Upper lobe of left lung (tissue), 6 donors: ENCODE data around the gene P2RX3. TPM values are rescaled to one million over a fixed set of nuclear protein-coding genes. Genes with fewer than 3 reads are reported as not detected.

Experiments
- ATAC-seq, 2 donors: fragments of 200-7000 bp; cut with Tn5 transposase; one replicate each; pipeline ENCODE4 v1.9.1; 2022; ENCODE audit warnings: mild to moderate bottlenecking in 2 of 2, moderate library complexity in 2 of 2; ENCODE audit not compliant: low FRiP score in 2 of 2
- DNase-seq, 2 donors: peaks; one replicate each; pipeline ENCODE4 v3.0.0-alpha.2; 2019 to 2020
- H3K27ac ChIP-seq, 4 donors: fragments of 200-600 bp; sonication (generic); one replicate each; pipeline ENCODE4 v1.5.1; 2016 to 2019
- H3K27me3 ChIP-seq, 4 donors: fragments of 200-600 bp; sonication (generic); one replicate each; pipeline ENCODE4 v1.5.1; 2017 to 2019
- H3K36me3 ChIP-seq, 4 donors: fragments of 200-600 bp; sonication (generic); one replicate each; pipeline ENCODE4 v1.5.1; 2016 to 2019
- H3K4me1 ChIP-seq, 4 donors: fragments of 200-600 bp; sonication (generic); one replicate each; pipeline ENCODE4 v1.5.1; 2018 to 2019
- H3K4me3 ChIP-seq, 4 donors: fragments of 200-600 bp; sonication (generic); one replicate each; pipeline ENCODE4 v1.5.1; 2017 to 2019; ENCODE audit warnings: mild to moderate bottlenecking in 2 of 4, moderate library complexity in 1 of 4
- H3K9me3 ChIP-seq, 4 donors: fragments of 200-600 bp; sonication (generic); one replicate each; pipeline ENCODE4 v1.5.1; 2018 to 2019
- EP300 ChIP-seq, 4 donors: sonication (generic); formaldehyde crosslinking; IDR thresholded peaks; one replicate each; pipeline ENCODE4 v1.5.1; 2017; ENCODE audit warnings: antibody characterized with exemption in 4 of 4, control low read depth in 2 of 4
- POLR2A ChIP-seq, 4 donors: fragments of 450-650 bp; IDR thresholded peaks; one replicate each; pipeline ENCODE4 v1.5.1; 2016 to 2017; ENCODE audit warnings: antibody characterized with exemption in 4 of 4, mild to moderate bottlenecking in 2 of 4
- POLR2AphosphoS5 ChIP-seq, 2 donors: sonication (generic); formaldehyde crosslinking; IDR thresholded peaks; one replicate each; pipeline ENCODE4 v1.5.1; 2017; ENCODE audit warnings: antibody characterized with exemption in 2 of 2
- WGBS, 2 donors: methylation state at CpG; one replicate each; pipeline ENCODE4 v1.1.5; 2017 to 2018; 5-methylcytosine and 5-hydroxymethylcytosine counted together
- total RNA-seq, 6 donors: library from RNA; depleted of rRNA in 4 of 6; stranded (reverse); fragments of >200 nt in 4 of 6; gene quantifications; one replicate each; pipeline versions ENCODE4 v1.1.0 to v1.2.1, GENCODE V29; 2016 to 2021
- TF ChIP-seq, protein P1 (sequence below), 6 experiments: fragments of 450-650 bp in 4 of 6; fragments of 200-600 bp in 2 of 6; sonication (generic) in 2 of 6; IDR thresholded peaks; one replicate each; pipeline ENCODE4 v1.5.1; 2016 to 2019; ENCODE audit warnings: antibody characterized with exemption in 6 of 6
- donor health status: DM: no; HTN: no; CAD: no; lungs with moderate emphysema.
- donor health status: DM: no; HTN: yes; CAD: no; lungs with severe emphysema.

The P2RX3 gene
- total RNA-seq, 6 donors from 2014 or later = not detected

DNA sequence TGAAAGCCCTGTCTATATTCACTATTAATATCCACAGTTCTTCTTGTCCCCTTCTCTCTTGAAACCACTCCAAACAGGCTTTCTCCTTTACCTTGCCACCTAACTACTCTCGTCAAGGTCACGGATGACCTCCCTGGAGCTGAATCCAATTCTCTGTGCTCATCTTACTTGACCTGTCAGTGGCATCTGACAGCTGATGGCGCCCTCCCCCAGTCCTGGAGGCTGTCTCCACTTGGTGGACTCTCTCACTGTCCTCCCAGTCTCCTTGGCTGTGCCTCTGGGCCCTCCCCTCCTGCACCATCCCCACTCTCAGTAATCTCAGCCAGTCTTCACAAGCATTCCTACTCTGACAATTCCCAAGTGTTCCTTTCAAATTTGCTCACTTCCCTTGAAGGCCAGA is 22.1 kb upstream of the P2RX3 start:
- H3K36me3 ChIP-seq = peaks cover 26 to 84% (median 66%) of the 10 kb centered on the region in 4 donors

DNA sequence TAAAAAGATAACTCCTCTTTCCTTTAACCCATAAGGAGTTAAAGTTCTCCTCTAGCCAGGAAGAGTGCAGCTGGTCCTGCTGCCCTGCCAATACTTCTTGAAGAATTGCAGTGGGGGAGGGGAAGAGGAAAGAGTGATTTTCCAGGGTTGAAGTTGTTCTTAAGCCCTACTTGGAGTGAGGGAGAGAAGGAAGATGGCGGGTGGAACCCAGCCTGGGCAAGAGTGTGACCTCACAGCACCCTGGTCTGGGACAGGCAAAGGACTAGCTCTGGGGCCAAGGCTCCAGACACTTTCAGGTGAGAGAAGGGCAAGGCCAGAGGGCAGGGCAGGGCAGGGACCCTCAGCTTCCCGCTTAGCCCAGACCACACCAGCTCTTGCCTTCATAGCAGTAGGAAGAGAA is 20.0 kb upstream of the P2RX3 start:
- 29 to 41% methylated on average over 1 to 2 of the region's 2 CpGs for WGBS, 2 donors
- Histone ChIP-seq H3K4me3 (peak overlapping the region in 1 of 4 donors; percentile 17), H3K27me3 (no peaks in the 10 kb centered on the region), H3K4me1 (peaks cover 69 to 75% (median 72%) of the 10 kb centered on the region in 4 donors), H3K27ac (peak overlapping the region; percentile 11 to 70 (median 56)), H3K36me3 (peaks cover 21 to 73% (median 54%) of the 10 kb centered on the region in 4 donors), H3K9me3 (no peaks in the 10 kb centered on the region)
- DNase-seq = peak in 1 of 2 donors; percentile 65
- no peak for TF ChIP-seq POLR2A (IDR thresholded peaks at IDR 0.05)
- peak in 1 of 4 donors; percentile 5 for TF ChIP-seq EP300 (IDR thresholded peaks at IDR 0.05)
- TF ChIP-seq, protein P1, sequence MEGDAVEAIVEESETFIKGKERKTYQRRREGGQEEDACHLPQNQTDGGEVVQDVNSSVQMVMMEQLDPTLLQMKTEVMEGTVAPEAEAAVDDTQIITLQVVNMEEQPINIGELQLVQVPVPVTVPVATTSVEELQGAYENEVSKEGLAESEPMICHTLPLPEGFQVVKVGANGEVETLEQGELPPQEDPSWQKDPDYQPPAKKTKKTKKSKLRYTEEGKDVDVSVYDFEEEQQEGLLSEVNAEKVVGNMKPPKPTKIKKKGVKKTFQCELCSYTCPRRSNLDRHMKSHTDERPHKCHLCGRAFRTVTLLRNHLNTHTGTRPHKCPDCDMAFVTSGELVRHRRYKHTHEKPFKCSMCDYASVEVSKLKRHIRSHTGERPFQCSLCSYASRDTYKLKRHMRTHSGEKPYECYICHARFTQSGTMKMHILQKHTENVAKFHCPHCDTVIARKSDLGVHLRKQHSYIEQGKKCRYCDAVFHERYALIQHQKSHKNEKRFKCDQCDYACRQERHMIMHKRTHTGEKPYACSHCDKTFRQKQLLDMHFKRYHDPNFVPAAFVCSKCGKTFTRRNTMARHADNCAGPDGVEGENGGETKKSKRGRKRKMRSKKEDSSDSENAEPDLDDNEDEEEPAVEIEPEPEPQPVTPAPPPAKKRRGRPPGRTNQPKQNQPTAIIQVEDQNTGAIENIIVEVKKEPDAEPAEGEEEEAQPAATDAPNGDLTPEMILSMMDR (IDR thresholded peaks at IDR 0.05) = no peak
- peak in 1 of 2 donors; percentile 12 for TF ChIP-seq POLR2AphosphoS5 (IDR thresholded peaks at IDR 0.05)
- no peak for ATAC-seq

More for the DNA sequence above, 22.1 kb upstream of the P2RX3 start:
- Histone ChIP-seq H3K27ac (peak overlapping the region; percentile 35 to 59 (median 44)), H3K27me3 (no peaks in the 10 kb centered on the region), H3K4me1 (peaks cover 70 to 77% (median 73%) of the 10 kb centered on the region in 4 donors), H3K9me3 (no peaks in the 10 kb centered on the region), H3K4me3 (no peak overlapping the region)
- DNase-seq = no peak
- 61 to 68% methylated on average over 3 of the region's 3 CpGs for WGBS, 2 donors
- TF ChIP-seq, protein P1 (IDR thresholded peaks at IDR 0.05) = no peak
- no peak for TF ChIP-seq EP300 (IDR thresholded peaks at IDR 0.05)
- TF ChIP-seq POLR2AphosphoS5 (IDR thresholded peaks at IDR 0.05) = no peak
- no peak for TF ChIP-seq POLR2A (IDR thresholded peaks at IDR 0.05)
- ATAC-seq = no peak

DNA sequence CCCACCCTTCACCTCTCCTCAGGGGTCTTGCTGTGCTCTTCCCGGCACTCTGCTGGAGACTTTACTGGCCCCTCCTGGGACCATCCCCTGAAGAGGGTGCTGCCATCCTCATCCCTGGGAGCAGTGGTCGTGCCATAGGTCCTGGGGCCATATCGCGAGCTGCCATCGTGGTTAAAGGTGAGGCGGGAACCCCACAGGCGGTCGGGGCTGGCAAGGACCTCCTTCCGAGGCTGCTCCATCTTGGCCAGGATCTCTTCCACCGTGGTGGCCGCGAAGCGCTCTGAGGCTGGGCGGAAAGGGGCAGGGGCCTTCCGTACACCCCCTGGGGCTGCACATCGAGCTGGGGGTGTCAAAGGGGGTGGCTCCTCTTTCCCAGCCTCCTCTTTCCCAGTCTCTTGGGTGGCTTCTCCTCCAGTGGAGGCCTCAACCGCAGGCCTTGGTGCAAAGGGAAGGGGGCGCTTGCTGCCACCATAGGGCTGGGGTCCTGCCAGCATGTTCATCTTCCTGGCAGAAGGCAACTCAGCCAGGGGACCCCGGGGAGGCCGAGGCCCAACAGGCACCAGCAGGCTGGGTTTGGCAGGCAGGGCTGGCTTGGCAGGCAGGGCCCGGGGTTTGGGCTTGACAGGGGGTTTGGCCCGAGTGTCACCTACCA is 18.0 kb upstream of the P2RX3 start:
- no peak for ATAC-seq
- H3K27ac ChIP-seq = peak overlapping the region in 3 of 4 donors; percentile 58 to 97 (median 96)
- TF ChIP-seq, protein P1 (IDR thresholded peaks at IDR 0.05) = no peak
- TF ChIP-seq EP300 (IDR thresholded peaks at IDR 0.05) = no peak
- TF ChIP-seq POLR2AphosphoS5 (IDR thresholded peaks at IDR 0.05) = no peak
- no peak for TF ChIP-seq POLR2A (IDR thresholded peaks at IDR 0.05)
- H3K27me3 ChIP-seq = no peaks in the 10 kb centered on the region
- H3K4me3 ChIP-seq = peak overlapping the region in 1 of 4 donors; percentile 24
- 88 to 91% methylated on average over 11 to 21 of the region's 22 CpGs for WGBS, 2 donors
- no peaks in the 10 kb centered on the region for H3K9me3 ChIP-seq
- peaks cover 71 to 82% (median 79%) of the 10 kb centered on the region in 4 donors for H3K4me1 ChIP-seq
- DNase-seq = peak in 1 of 2 donors; percentile 77
- peaks cover 11 to 53% (median 35%) of the 10 kb centered on the region in 4 donors for H3K36me3 ChIP-seq

DNA sequence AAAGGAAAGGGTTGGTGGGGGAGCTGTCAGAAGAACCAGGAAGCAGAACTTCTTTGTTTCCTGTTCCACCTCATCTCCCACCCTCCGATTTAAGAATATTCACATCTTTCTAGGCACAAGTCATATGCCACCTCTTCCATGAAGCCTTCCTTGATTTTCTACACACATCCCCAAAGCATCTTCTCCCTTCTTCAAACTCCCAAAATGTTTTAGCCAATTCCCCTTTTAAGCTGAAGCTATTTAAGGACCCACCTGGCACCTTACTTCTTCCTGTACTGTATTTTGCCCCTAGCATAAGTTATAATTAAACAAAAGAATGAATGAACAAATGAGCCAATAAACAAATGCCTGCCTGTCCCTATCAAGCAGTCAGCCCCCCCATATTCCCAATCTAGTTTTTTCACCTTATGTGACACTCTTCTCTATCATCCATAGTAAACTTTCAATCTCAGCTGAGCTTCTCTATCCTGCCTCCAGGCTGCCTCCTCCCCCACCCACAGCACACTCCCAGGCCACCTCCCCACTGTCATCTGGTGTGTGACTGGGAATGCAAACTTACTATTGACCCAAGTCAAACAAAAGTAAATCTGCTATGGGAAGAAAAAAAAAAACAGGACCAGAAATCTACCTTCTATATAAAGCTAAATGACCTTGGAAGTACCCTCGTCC is 17.3 kb upstream of the P2RX3 start:
- 78% methylated on average over 2 of the region's 2 CpGs for WGBS, 2 donors
- H3K4me1 ChIP-seq = peaks cover 71 to 83% (median 80%) of the 10 kb centered on the region in 4 donors
- no peak for ATAC-seq

More for the DNA sequence above, 17.3 kb upstream of the P2RX3 start:
- peaks cover 11 to 50% (median 34%) of the 10 kb centered on the region in 4 donors for H3K36me3 ChIP-seq
- H3K27ac ChIP-seq = peak overlapping the region; percentile 58 to 97 (median 96)
- H3K27me3 ChIP-seq = no peaks in the 10 kb centered on the region
- no peak for DNase-seq
- peak overlapping the region in 2 of 4 donors; percentile 62 to 91 for H3K4me3 ChIP-seq
- TF ChIP-seq EP300 (IDR thresholded peaks at IDR 0.05) (no peak), POLR2A (IDR thresholded peaks at IDR 0.05) (no peak), POLR2AphosphoS5 (IDR thresholded peaks at IDR 0.05) (no peak)
- TF ChIP-seq, protein P1 (IDR thresholded peaks at IDR 0.05) = no peak
- no peaks in the 10 kb centered on the region for H3K9me3 ChIP-seq
